HepG2 (cell line): Measurements from ENCODE around the gene RTN1. TPM values are rescaled to one million over a fixed set of nuclear protein-coding genes. Genes with fewer than 3 reads are reported as not detected.
A peak's percentile ranks its signal among the peaks of the same experiment; 100 is the strongest.

Experiments used
- ATAC-seq: fragments of 200-7000 bp; cut with Tn5 transposase; 3 replicates; pipeline ENCODE4 v1.9.1; 2020; ENCODE audit warnings: mild to moderate bottlenecking, moderate library complexity
- BruUV-seq: library from RNA; stranded (reverse); fragments of 400-500 nt; replicated peaks from 2 replicates; lab custom pipeline; 2021; lab: Mats Ljungman, UMichigan
- CTCF ChIA-PET: fragments of 300-600 bp; formaldehyde crosslinking; extraction: SDS; loops from one replicate; lab custom pipeline; 2021; ENCODE audit warnings: low total read pairs, inconsistent platforms, low intra/inter-chr PET ratio; lab: Yijun Ruan, JAX
- POLR2A ChIA-PET: fragments of 350-600 bp; sonication (Branson Sonifier 250); formaldehyde crosslinking; loops from one replicate; lab custom pipeline; 2020; ENCODE audit warnings: antibody characterized with exemption, inconsistent platforms; lab: Yijun Ruan, JAX
- DNase-seq: peaks from one replicate; pipeline ENCODE4 v3.0.0-alpha.2; 2015; ENCODE audit warnings: low spot score
- FAIRE-seq: peaks from 3 replicates; lab custom pipeline; 2011; peaks lifted over from hg19 to GRCh38; lab: Jason Lieb, UNC
- H2AFZ ChIP-seq: one replicate; pipeline ENCODE4 v1.6.1; 2011; ENCODE audit warnings: low read length, inconsistent platforms
- H3K27ac ChIP-seq: fragments of 300-600 bp; 3 replicates; pipeline ENCODE4 v1.8.0; 2011; ENCODE audit warnings: mixed run types, mild to moderate bottlenecking, mixed read lengths, low read length, inconsistent platforms; ENCODE audit not compliant: insufficient read depth; ENCODE audit errors: extremely low read length
- H3K27me3 ChIP-seq, 2 experiments: fragments of 200-600 bp in 1 of 2; 2 replicates in 1 of 2; 3 replicates in 1 of 2; pipeline versions ENCODE4 v1.6.0 to v1.8.0; 2011; ENCODE audit warnings: low read length in 2 of 2, mild to moderate bottlenecking in 2 of 2, moderate library complexity in 2 of 2, inconsistent platforms in 1 of 2; ENCODE audit not compliant: insufficient read depth in 2 of 2, control insufficient read depth in 1 of 2
- H3K36me3 ChIP-seq, 2 experiments: fragments of 200-600 bp in 1 of 2; replicated peaks in 1 of 2; 2 replicates in 1 of 2; 3 replicates in 1 of 2; pipeline versions ENCODE4 v1.5.1 to v1.8.0; 2011; ENCODE audit warnings: low read length in 2 of 2, inconsistent platforms in 1 of 2; ENCODE audit not compliant: insufficient read depth in 2 of 2, control insufficient read depth in 1 of 2
- H3K4me1 ChIP-seq: 2 replicates; pipeline ENCODE4 v1.5.1; 2012; ENCODE audit warnings: low read length, inconsistent platforms; ENCODE audit not compliant: insufficient read depth
- H3K4me2 ChIP-seq: 2 replicates; pipeline ENCODE4 v1.6.0; 2011; ENCODE audit warnings: low read depth, low read length, inconsistent platforms
- H3K4me3 ChIP-seq, 3 experiments: fragments of 200-600 bp in 1 of 3; sonication (generic), shearing (Covaris generic) in 1 of 3; replicated peaks in 1 of 3; 2 replicates each; pipeline ENCODE4 v1.5.1; 2011 to 2016; ENCODE audit warnings: low read length in 3 of 3, inconsistent platforms in 2 of 3, low read depth in 2 of 3, mild to moderate bottlenecking in 2 of 3, control low read depth in 1 of 3, mixed read lengths in 1 of 3; ENCODE audit not compliant: insufficient read depth in 1 of 3
- H3K79me2 ChIP-seq: one replicate; pipeline ENCODE4 v1.6.1; 2011; ENCODE audit warnings: low read length, inconsistent platforms; ENCODE audit not compliant: insufficient read depth
- H3K9ac ChIP-seq: 2 replicates; pipeline ENCODE4 v1.6.0; 2011; ENCODE audit warnings: mild to moderate bottlenecking, low read depth, low read length, inconsistent platforms; ENCODE audit not compliant: insufficient read depth
- H3K9me3 ChIP-seq: 2 replicates; pipeline ENCODE4 v1.5.1; 2012; ENCODE audit warnings: mild to moderate bottlenecking, low read length
- H4K20me1 ChIP-seq: 2 replicates; pipeline ENCODE4 v1.6.0; 2011; ENCODE audit warnings: inconsistent platforms, mild to moderate bottlenecking, low read length, moderate library complexity; ENCODE audit not compliant: insufficient read depth
- ATF7 ChIP-seq, 2 experiments: fragments of 450-650 bp in 1 of 2; sonication (generic) in 1 of 2; formaldehyde crosslinking in 1 of 2; IDR thresholded peaks; 2 replicates each; pipeline versions ENCODE4 v1.4.0 to v1.6.1; 2016 to 2020; ENCODE audit warnings: antibody characterized with exemption in 1 of 2, mild to moderate bottlenecking in 1 of 2, missing genetic modification reagents in 1 of 2
- CBX1 ChIP-seq: IDR thresholded peaks from one replicate; pipeline ENCODE4 v1.6.1; 2016; ENCODE audit warnings: antibody characterized with exemption, low read depth
- EZH2 ChIP-seq: conservative IDR thresholded peaks from 2 replicates; pipeline ENCODE4 v1.6.1; 2012; ENCODE audit warnings: mild to moderate bottlenecking, low read depth, low read length, moderate library complexity
- HNF4A ChIP-seq: sonication (generic); formaldehyde crosslinking; IDR thresholded peaks from 2 replicates; pipeline ENCODE4 v1.4.0; 2020; ENCODE audit warnings: missing genetic modification reagents
- LCORL ChIP-seq, 2 experiments: fragments of 450-650 bp in 1 of 2; sonication (generic) in 1 of 2; formaldehyde crosslinking in 1 of 2; IDR thresholded peaks; 2 replicates each; pipeline versions ENCODE4 v1.5.0 to v1.6.1; 2017 to 2020; ENCODE audit warnings: antibody characterized with exemption in 1 of 2, missing genetic modification reagents in 1 of 2
- MIER2 ChIP-seq: IDR thresholded peaks from 2 replicates; pipeline ENCODE4 v1.6.1; 2016; ENCODE audit warnings: missing biosample characterization, missing genetic modification reagents
- NONO ChIP-seq, 2 experiments: fragments of 450-650 bp in 1 of 2; sonication (generic) in 1 of 2; formaldehyde crosslinking in 1 of 2; IDR thresholded peaks in 1 of 2; conservative IDR thresholded peaks in 1 of 2; 2 replicates each; pipeline versions ENCODE4 v1.6.1 to v1.8.0; 2017 to 2022; ENCODE audit warnings: mild to moderate bottlenecking in 1 of 2, missing genetic modification reagents in 1 of 2, moderate library complexity in 1 of 2
- TAF15 ChIP-seq: fragments of 200-400 bp; formaldehyde crosslinking; IDR thresholded peaks from one replicate; pipeline ENCODE4 v1.6.1; 2018; ENCODE audit warnings: mild to moderate bottlenecking, low read depth, low read length; ENCODE audit not compliant: poor library complexity, severe bottlenecking
- ZFP37 ChIP-seq: sonication (generic); formaldehyde crosslinking; IDR thresholded peaks from 2 replicates; pipeline ENCODE4 v1.4.0; 2020; ENCODE audit warnings: missing genetic modification reagents, borderline replicate concordance
- ZFP90 ChIP-seq: sonication (generic); formaldehyde crosslinking; IDR thresholded peaks from 2 replicates; pipeline ENCODE4 v1.8.0; 2022; ENCODE audit warnings: missing genetic modification reagents, mild to moderate bottlenecking, inconsistent platforms, borderline replicate concordance
- ZNF34 ChIP-seq: sonication (generic); formaldehyde crosslinking; IDR thresholded peaks from 2 replicates; pipeline ENCODE4 v1.4.0; 2020; ENCODE audit warnings: mild to moderate bottlenecking, missing genetic modification reagents, borderline replicate concordance
- WGBS: methylation state at CpG from one replicate; pipeline ENCODE4 v1.1.6; 2017; ENCODE audit warnings: low lambda C conversion rate; 5-methylcytosine and 5-hydroxymethylcytosine counted together
- in situ Hi-C: cut with HindIII; loops from 2 replicates; pipeline ENCODE4 v1.10.0; 2017; ENCODE audit warnings: low pct_unique_long_range_greater_than_20kb; ENCODE audit not compliant: extremely low pct_ligation_motif_present
- intact Hi-C: fragments of 100-400 bp; cut with micrococcal nuclease; formaldehyde crosslinking; loops from one replicate; pipeline ENCODE4 v1.10.0; 2022; ENCODE audit not compliant: unreplicated experiment
- polyA plus RNA-seq, 8 experiments: library from polyadenylated mRNA; depleted of rRNA in 3 of 8; stranded (reverse) in 7 of 8; unstranded in 1 of 8; fragments of >200 nt; fragmentation: Illumina TruSeq in 4 of 8; extraction: Trizol in 4 of 8; gene quantifications; 2 replicates each; pipeline versions ENCODE4 v1.2.1 to v1.2.3, GENCODE V29; 2011 to 2016; ENCODE audit warnings: low read depth in 4 of 8, missing spikeins in 1 of 8, mixed read lengths in 1 of 8; ENCODE audit not compliant: insufficient read depth in 1 of 8
- total RNA-seq, 5 experiments: library from RNA; depleted of rRNA; stranded (reverse); fragments of >200 nt; fragmentation: Illumina TruSeq; extraction: Trizol; gene quantifications; 2 replicates each; pipeline ENCODE4 v1.2.3, GENCODE V29; 2016; ENCODE audit warnings: low read depth in 1 of 5
- TF ChIP-seq, protein P1 (sequence below): sonication (generic); formaldehyde crosslinking; IDR thresholded peaks from 2 replicates; pipeline ENCODE4 v1.5.0; 2020; ENCODE audit warnings: mild to moderate bottlenecking, missing genetic modification reagents
- TF ChIP-seq, protein P2 (sequence below): sonication (generic); formaldehyde crosslinking; conservative IDR thresholded peaks from 2 replicates; pipeline ENCODE4 v1.8.0; 2022; ENCODE audit warnings: low read depth, missing genetic modification reagents

Gene RTN1
- total and polyA plus RNA-seq, 2 of the 13 experiments (the other 11 are each of a cell fraction or from before 2014, with no cell fraction given): 0.04 to 0.18 TPM

DNA sequence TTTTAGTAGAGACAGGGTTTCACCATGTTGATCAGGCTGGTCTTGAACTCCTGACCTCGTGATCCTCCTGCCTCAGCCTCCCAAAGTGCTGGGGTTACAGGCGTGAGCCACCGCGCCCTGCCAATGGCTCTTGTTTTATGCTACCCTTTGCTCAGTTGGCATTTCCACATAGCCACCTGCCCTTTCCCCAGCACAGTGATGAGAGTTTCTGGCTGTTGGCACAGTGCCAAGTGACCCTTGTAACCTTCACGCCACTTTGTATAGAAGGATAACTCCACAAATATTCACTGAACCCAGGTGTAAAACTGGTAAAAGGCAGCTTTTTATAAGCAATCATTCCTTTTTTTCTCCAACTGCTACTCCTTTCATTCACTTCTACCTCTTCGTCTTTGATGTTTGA lies 275.5 kb downstream of the RTN1 start:
- no peak overlapping the region for H3K27ac ChIP-seq
- no peak overlapping the region for H2AFZ ChIP-seq
- DNase-seq: peak; percentile 5
- no peaks in the 10 kb centered on the region for H4K20me1 ChIP-seq
- H3K79me2 ChIP-seq: no peaks in the 10 kb centered on the region
- H3K9me3 ChIP-seq: no peaks in the 10 kb centered on the region
- no peak overlapping the region for H3K9ac ChIP-seq
- TF ChIP-seq LCORL (IDR thresholded peaks at IDR 0.05) (peak; percentile 99), LCORL (CRISPR knock-in tag; IDR thresholded peaks at IDR 0.05) (no peak), NONO (IDR thresholded peaks at IDR 0.05) (no peak), NONO (CRISPR knock-in tag; conservative IDR thresholded peaks at IDR 0.05) (no peak), HNF4A (CRISPR knock-in tag) (peak; percentile 40; the same call in 1 of the 2 replicates)
- TF ChIP-seq, all 625 proteins: peak for 2
- FAIRE-seq (no peak), ATAC-seq (peak; percentile 43; the same call in 1 of the 3 replicates)
- POLR2A ChIA-PET: no interaction called here
- no peaks in the 10 kb centered on the region for H3K36me3 ChIP-seq
- no peak overlapping the region for H3K4me3 ChIP-seq
- H3K27me3 ChIP-seq: no peaks in the 10 kb centered on the region; a peak in 1 of 5 replicates
- WGBS: 49% methylated on average over 6 of the region's 6 CpGs
- no TSS peak for BruUV-seq
- intact Hi-C loops: no loop called here
- no peaks in the 10 kb centered on the region for H3K4me1 ChIP-seq
- CTCF ChIA-PET: no interaction called here
- in situ Hi-C loops: no loop called here
- H3K4me2 ChIP-seq: no peak overlapping the region

DNA sequence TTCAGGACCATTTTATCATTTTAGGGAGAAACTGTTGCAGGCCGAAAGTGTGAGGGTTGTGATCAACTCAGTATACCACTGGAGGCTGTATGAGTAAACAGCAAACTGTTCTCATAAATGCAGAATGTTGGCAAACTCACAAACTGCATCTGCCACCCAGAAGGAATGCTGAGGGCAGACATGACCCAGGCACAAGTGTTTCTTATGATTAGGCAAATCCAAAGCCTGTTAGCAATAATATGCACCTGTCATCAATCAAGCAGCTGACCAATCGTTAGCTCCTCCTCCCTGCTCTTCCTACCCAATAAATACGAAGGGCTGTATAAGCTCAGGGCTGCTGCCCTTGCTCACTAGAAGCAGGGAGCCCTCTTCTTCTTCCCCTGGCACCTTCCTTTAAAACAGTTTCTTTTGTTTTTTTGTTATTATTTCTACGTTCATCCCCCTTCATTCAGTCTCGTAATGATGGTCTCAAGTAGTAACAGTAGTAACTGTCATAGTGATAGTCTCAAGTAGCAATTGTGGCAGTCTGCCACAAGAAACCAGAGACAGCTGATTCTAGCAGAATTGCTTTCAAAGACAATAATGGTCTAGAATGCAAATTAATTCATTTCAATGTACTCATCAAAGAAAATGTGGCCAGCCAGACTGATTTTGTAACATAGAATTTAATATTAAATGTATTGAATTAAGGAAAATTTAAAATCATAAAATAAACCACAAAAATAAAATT lies 278.8 kb downstream of the RTN1 start:
- Histone ChIP-seq H3K79me2 (no peaks in the 10 kb centered on the region), H3K4me1 (no peaks in the 10 kb centered on the region), H3K9ac (no peak overlapping the region), H3K9me3 (no peaks in the 10 kb centered on the region), H3K36me3 (no peaks in the 10 kb centered on the region), H3K27me3 (no peaks in the 10 kb centered on the region), H3K4me3 (no peak overlapping the region), H2AFZ (no peak overlapping the region), H4K20me1 (no peaks in the 10 kb centered on the region), H3K27ac (no peak overlapping the region), H3K4me2 (no peak overlapping the region)
- no TSS peak for BruUV-seq
- in situ Hi-C loops (no loop called here), intact Hi-C loops (no loop called here)
- WGBS: 5% methylated on average over 5 of the region's 5 CpGs
- ChIA-PET POLR2A (no interaction called here), CTCF (no interaction called here)
- ATAC-seq (no peak), FAIRE-seq (no peak), DNase-seq (no peak)
- TF ChIP-seq ATF7 (IDR thresholded peaks at IDR 0.05) (no peak), ATF7 (CRISPR knock-in tag; IDR thresholded peaks at IDR 0.05) (no peak), CBX1 (no peak), ZFP90 (CRISPR knock-in tag) (no peak), EZH2 (no peak), ZFP37 (CRISPR knock-in tag) (no peak), ZNF34 (CRISPR knock-in tag) (no peak), MIER2 (CRISPR knock-in tag) (no peak), TAF15 (no peak)
- TF ChIP-seq, protein P1, sequence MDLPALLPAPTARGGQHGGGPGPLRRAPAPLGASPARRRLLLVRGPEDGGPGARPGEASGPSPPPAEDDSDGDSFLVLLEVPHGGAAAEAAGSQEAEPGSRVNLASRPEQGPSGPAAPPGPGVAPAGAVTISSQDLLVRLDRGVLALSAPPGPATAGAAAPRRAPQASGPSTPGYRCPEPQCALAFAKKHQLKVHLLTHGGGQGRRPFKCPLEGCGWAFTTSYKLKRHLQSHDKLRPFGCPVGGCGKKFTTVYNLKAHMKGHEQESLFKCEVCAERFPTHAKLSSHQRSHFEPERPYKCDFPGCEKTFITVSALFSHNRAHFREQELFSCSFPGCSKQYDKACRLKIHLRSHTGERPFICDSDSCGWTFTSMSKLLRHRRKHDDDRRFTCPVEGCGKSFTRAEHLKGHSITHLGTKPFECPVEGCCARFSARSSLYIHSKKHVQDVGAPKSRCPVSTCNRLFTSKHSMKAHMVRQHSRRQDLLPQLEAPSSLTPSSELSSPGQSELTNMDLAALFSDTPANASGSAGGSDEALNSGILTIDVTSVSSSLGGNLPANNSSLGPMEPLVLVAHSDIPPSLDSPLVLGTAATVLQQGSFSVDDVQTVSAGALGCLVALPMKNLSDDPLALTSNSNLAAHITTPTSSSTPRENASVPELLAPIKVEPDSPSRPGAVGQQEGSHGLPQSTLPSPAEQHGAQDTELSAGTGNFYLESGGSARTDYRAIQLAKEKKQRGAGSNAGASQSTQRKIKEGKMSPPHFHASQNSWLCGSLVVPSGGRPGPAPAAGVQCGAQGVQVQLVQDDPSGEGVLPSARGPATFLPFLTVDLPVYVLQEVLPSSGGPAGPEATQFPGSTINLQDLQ: no peak
- TF ChIP-seq, protein P2, sequence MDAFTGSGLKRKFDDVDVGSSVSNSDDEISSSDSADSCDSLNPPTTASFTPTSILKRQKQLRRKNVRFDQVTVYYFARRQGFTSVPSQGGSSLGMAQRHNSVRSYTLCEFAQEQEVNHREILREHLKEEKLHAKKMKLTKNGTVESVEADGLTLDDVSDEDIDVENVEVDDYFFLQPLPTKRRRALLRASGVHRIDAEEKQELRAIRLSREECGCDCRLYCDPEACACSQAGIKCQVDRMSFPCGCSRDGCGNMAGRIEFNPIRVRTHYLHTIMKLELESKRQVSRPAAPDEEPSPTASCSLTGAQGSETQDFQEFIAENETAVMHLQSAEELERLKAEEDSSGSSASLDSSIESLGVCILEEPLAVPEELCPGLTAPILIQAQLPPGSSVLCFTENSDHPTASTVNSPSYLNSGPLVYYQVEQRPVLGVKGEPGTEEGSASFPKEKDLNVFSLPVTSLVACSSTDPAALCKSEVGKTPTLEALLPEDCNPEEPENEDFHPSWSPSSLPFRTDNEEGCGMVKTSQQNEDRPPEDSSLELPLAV (CRISPR knock-in tag): no peak
